ENCODE measurements around the gene NEDD4L. TPM values are rescaled to one million over a fixed set of nuclear protein-coding genes. Genes with fewer than 3 reads are reported as not detected.
A peak's percentile ranks its signal among the peaks of the same experiment; 100 is the strongest.

Gene NEDD4L
- total RNA-seq, 1 donor, result 31.5 TPM

DNA sequence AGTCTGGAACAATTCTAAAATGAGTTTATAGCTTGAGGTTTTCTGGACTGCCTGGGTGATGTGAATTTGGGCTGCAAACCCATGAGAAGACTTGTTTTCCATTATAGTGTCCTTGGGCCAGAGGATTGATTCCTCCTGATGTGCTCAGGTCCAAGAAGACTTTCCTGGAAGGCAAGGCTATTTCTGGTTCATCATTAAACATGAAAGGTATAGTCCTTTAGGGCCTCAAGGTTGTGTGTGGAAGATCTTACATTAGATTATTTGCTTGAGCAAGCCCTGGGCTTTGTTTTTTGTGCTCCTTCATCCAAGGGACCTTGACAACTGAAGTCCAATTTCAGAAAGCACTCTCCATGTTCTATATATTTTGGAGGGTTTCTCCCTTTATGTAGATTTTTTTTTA lies 26.8 kb upstream of the NEDD4L start:
- no peak for DNase-seq (ENCODE audit: low read depth)
- TF ChIP-seq, protein P1, sequence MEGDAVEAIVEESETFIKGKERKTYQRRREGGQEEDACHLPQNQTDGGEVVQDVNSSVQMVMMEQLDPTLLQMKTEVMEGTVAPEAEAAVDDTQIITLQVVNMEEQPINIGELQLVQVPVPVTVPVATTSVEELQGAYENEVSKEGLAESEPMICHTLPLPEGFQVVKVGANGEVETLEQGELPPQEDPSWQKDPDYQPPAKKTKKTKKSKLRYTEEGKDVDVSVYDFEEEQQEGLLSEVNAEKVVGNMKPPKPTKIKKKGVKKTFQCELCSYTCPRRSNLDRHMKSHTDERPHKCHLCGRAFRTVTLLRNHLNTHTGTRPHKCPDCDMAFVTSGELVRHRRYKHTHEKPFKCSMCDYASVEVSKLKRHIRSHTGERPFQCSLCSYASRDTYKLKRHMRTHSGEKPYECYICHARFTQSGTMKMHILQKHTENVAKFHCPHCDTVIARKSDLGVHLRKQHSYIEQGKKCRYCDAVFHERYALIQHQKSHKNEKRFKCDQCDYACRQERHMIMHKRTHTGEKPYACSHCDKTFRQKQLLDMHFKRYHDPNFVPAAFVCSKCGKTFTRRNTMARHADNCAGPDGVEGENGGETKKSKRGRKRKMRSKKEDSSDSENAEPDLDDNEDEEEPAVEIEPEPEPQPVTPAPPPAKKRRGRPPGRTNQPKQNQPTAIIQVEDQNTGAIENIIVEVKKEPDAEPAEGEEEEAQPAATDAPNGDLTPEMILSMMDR (IDR thresholded peaks at IDR 0.05; ENCODE audit: insufficient read depth, low read depth, low read length), result no peak
- no peak overlapping the region for H3K4me3 ChIP-seq (ENCODE audit: low read depth, low read length)

DNA sequence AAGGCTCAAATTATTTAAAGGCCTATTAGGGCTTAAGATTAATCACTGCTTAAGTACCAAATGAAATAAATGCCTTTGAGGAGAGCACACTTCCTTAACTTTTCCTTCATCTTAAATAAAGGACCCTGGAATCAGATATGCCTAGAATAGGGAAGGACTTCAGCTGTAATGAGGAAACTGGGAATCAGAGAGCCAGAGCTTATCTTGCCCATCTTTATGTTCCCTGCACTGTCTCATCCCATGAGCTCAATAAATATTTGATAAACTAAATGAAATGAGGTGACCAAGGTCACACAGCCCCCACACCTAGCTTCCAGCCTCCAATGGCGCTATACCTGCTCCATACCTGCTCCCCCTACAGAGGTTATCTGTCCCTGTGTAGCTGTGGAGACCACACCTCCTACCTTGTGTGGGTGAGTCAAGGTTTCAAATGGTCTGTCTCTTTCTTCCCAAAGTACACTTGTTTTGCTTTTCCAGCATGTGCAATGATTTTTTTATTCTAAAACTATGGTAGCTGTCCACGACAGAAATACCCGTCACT lies 23.4 kb upstream of the NEDD4L start:
- DNase-seq (ENCODE audit: low read depth), result no peak
- TF ChIP-seq, protein P1 (IDR thresholded peaks at IDR 0.05; ENCODE audit: insufficient read depth, low read depth, low read length), result no peak
- H3K4me3 ChIP-seq (ENCODE audit: low read depth, low read length), result no peak overlapping the region

DNA sequence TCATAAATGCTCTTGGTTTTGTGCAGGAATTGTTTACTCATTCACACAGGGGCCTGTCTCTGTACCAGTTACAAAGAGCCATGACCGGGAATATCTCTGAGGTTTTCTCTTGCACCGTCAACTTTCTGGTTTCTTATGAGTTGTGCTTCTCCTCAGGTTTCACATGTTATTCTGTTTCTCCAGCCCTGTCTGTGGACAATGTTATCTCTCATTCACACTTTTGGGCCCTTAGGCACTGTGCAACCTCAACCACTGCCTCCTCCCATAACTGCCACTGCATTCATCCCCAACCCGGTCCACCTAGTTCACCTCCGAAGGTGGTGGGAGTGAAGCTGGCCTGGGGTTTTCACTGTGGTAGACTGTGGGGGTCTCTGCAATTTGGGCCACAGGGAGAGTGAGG lies 22.5 kb upstream of the NEDD4L start:
- no peak overlapping the region for H3K4me3 ChIP-seq (ENCODE audit: low read depth, low read length)
- DNase-seq (ENCODE audit: low read depth), result no peak
- TF ChIP-seq, protein P1 (IDR thresholded peaks at IDR 0.05; ENCODE audit: insufficient read depth, low read depth, low read length), result no peak

DNA sequence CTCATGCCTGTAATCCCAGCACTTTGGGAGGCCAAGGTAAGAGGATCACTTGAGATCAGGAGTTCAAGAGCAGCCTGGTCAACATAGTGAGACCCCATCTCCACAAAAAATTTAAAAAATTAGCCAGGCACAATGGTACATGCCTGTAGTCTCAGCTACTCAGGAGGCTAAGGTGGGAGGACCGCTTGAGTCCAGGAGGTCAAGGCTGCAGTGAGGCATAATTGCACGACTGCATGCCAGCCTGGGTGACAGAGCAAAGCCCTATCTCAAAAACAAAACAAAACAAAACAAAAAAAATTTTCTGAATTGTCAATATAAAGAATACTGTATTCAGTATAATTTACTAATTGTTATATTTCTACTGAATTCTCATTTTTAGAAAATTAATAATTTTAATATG lies 20.9 kb upstream of the NEDD4L start:
- no peak for DNase-seq (ENCODE audit: low read depth)
- TF ChIP-seq, protein P1 (IDR thresholded peaks at IDR 0.05; ENCODE audit: insufficient read depth, low read depth, low read length), result no peak
- no peak overlapping the region for H3K4me3 ChIP-seq (ENCODE audit: low read depth, low read length)

DNA sequence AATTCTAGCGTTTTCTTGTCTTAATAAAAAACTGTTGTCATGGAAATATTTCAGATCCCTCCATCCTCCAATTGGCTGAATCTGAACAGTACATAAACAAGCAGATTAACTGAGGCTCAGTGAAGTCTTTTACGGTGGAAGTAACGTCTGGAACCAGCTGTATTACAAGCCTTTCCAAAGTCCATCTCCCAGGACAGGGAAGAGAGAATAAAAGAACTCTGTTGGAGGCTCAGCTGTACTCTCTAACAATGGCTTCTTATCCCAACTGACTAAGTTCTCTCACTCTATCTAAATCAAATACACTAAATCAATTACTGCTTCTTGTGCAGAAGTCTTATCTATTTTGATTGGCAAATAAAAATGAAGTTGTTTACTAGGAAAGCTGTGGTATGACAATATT lies 19.9 kb upstream of the NEDD4L start:
- DNase-seq (ENCODE audit: low read depth), result peak; percentile 64
- TF ChIP-seq, protein P1 (IDR thresholded peaks at IDR 0.05; ENCODE audit: insufficient read depth, low read depth, low read length), result no peak
- no peak overlapping the region for H3K4me3 ChIP-seq (ENCODE audit: low read depth, low read length)

DNA sequence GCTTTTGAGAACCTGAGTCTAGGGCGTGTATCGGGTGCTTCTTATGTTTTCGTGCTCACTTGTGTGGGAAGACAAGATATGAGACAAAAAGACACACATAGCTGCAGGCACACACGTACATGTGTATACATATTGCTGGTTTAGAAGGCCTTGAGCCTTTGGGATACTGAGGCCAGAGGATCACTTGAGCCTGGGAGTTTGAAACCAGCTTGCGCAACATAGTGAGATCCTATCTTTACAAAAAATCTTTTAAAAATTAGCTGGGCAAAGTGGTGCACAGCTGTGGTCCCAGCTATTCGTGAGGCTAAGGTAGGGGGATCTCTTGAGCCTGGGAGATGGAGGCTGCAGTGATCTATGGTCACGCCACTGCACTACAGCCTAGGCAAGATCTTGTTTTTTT lies 18.8 kb upstream of the NEDD4L start:
- peak; percentile 34 for DNase-seq (ENCODE audit: low read depth)
- TF ChIP-seq, protein P1 (IDR thresholded peaks at IDR 0.05; ENCODE audit: insufficient read depth, low read depth, low read length), result no peak
- H3K4me3 ChIP-seq (ENCODE audit: low read depth, low read length), result no peak overlapping the region

DNA sequence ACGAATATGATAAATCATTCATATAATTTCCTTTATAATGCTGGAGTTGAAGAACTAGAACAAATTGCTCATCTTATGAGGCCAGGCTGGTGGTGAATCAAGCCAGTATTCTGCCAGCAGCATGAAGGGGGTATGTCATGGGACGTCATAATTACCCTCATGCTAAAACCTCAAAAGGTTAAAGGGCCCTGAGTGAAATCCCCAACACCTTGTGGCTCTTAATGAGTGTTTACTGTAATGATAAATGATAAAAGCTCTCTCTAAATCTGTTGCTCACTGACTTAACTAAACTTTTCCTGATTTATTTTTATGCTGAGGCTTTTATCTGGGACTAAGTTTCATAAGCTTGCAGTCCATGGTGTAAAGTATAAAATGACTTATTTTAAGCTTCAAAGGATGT lies 18.3 kb upstream of the NEDD4L start:
- no peak overlapping the region for H3K4me3 ChIP-seq (ENCODE audit: low read depth, low read length)
- DNase-seq (ENCODE audit: low read depth), result peak; percentile 69
- TF ChIP-seq, protein P1 (IDR thresholded peaks at IDR 0.05; ENCODE audit: insufficient read depth, low read depth, low read length), result no peak

Data from fibroblast of villous mesenchyme (primary cell).